Mucosa of rectum (tissue), 2 donors: ENCODE data around the gene CSMD2.

Experiments
- H3K27ac ChIP-seq, 2 donors: one replicate each; pipeline ENCODE4 v1.7.0; 2013; ENCODE audit warnings: inconsistent platforms in 2 of 2, low read depth in 2 of 2, low read length in 2 of 2
- H3K27me3 ChIP-seq, 2 donors: one replicate each; pipeline ENCODE4 v1.7.0; 2013; ENCODE audit warnings: low read length in 2 of 2; ENCODE audit not compliant: control insufficient read depth in 2 of 2, insufficient read depth in 2 of 2
- H3K36me3 ChIP-seq, 2 donors: one replicate each; pipeline ENCODE4 v1.7.0; 2013; ENCODE audit warnings: low read length in 2 of 2; ENCODE audit not compliant: control insufficient read depth in 2 of 2, insufficient read depth in 2 of 2
- H3K4me1 ChIP-seq, 2 donors: one replicate each; pipeline ENCODE4 v1.7.0; 2013; ENCODE audit warnings: low read length in 2 of 2, mild to moderate bottlenecking in 1 of 2; ENCODE audit not compliant: control insufficient read depth in 2 of 2, insufficient read depth in 2 of 2
- H3K4me3 ChIP-seq, 2 donors: one replicate each; pipeline ENCODE4 v1.7.0; 2013; ENCODE audit warnings: low read length in 2 of 2
- H3K9ac ChIP-seq, 2 donors: one replicate each; pipeline ENCODE4 v1.7.0; 2013; ENCODE audit warnings: low read length in 2 of 2, low read depth in 1 of 2, mild to moderate bottlenecking in 1 of 2
- H3K9me3 ChIP-seq, 2 donors: one replicate each; pipeline ENCODE4 v1.7.0; 2013; ENCODE audit warnings: low read length in 2 of 2; ENCODE audit not compliant: control insufficient read depth in 2 of 2
- donor health status: healthy.
- donor health status: Normal muscosa, but diverticular disease.

CSMD2 gene

DNA sequence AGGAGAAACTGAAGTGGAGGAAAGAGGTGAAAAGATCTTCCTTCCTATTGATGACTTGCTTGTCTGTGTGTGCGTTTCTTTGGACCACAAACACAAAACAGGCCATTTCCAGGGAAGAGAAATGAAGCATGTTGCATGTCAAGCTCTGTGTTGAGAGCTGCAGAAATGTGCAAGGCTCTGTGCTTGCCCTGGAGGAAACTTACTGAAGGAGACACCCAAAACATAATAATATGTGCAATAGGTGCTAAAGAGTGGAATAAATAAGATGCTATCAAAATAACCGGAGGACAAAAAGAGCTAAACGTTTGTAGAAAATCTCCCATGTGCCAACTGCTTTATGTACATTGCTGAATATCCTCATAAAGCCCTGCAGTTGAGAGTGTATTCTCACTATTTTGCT is 496.3 kb downstream of the CSMD2 start:
- Histone ChIP-seq H3K27ac (no peak overlapping the region), H3K9me3 (no peaks in the 10 kb centered on the region), H3K9ac (no peak overlapping the region), H3K4me3 (no peak overlapping the region), H3K4me1 (no peaks in the 10 kb centered on the region), H3K27me3 (no peaks in the 10 kb centered on the region), H3K36me3 (no peaks in the 10 kb centered on the region)

DNA sequence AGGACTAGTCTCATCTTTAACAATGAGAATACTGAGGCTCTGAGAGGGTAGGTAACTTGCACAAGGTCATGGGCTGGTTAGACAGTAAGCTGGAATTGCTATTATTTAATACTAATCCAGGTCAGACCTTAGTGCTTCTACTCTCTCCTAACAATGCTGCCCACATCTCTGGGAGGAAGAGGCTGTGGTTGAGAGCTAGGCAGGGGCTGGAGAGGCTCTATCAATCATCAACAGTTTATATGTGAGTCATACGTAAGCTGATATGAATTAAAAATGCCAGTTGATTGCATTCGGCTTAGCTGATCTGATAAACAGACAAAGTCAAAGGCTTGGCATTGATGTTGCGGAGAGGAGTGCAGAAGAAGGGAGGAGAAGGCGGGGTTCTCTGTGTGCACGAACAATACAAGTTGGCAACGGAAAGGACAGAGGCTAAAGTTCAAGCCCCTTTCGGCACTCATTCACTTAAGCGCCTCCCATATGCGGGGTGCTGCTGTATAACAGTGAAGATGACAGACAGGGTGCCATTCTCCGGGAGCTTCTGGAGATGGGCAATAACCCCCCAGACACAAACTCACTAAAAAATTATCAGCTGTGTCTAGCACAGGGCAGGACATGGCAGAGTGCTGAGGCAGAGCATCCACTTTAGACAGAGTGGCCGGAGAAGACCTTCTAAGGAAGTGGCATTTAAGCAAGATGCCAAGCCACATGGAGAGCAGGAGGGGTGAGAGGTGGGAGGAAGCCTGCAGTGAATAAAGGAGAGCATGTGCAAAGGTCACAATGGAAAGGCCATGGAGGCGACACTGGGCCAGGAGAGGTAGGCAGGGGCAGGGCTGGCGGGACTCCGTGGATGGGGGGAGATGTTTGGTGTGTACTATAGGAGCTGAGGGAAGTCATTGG is 497.4 kb downstream of the CSMD2 start:
- H3K27me3 ChIP-seq, result no peaks in the 10 kb centered on the region
- no peak overlapping the region for H3K9ac ChIP-seq
- no peaks in the 10 kb centered on the region for H3K9me3 ChIP-seq
- no peaks in the 10 kb centered on the region for H3K36me3 ChIP-seq
- H3K4me3 ChIP-seq, result no peak overlapping the region
- no peaks in the 10 kb centered on the region for H3K4me1 ChIP-seq
- H3K27ac ChIP-seq, result no peak overlapping the region

DNA sequence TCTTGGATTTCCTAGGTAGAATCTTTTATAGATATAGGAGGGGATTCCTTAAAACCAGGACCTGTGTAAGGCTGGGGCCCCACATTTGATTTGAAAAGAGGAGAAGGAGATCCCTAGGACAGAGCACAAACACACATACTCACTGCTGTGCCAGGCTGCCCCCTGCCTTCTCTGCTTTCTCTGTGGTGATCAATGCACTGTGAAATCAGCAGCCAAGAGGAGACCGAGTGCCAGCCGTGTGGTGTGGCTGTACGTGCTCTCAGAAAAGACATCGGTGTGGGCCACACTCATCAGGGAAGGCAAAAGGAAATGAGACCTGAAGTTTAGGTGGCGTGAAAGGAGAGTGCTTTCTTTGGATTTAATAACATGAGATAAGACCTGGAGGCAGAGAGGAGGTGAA is 498.4 kb downstream of the CSMD2 start:
- Histone ChIP-seq H3K36me3 (no peaks in the 10 kb centered on the region), H3K4me1 (no peaks in the 10 kb centered on the region), H3K4me3 (no peak overlapping the region), H3K27me3 (no peaks in the 10 kb centered on the region), H3K27ac (no peak overlapping the region), H3K9me3 (no peaks in the 10 kb centered on the region), H3K9ac (no peak overlapping the region)

DNA sequence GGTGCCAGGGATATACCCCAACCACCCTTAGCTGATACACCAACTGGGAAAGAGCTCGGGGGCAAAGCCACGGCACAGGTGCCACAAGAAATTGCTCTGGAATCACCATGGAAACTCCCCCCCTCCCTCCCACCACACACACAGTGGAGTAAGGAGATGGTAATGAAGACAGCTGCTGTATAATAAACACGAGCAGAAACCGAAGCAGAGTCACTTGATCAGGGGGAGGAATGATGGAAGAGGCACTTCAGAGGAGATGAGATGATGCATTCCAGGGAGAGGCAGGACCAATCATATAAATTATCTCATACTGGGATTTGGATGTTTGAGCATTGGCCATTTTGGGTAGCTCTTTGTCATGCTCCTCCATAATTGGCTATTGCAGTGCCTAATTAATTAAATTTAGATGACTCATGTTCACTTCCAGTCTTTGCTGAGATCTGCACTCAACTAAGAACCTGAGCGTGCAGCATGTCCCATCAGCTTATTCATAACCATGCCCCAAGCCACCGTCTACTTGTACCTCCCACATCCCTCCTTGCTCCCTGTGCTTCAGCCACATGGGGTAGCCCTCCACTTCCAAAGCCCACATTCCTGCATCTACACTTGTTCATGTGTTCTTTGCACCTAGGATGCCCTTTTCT is 503.1 kb downstream of the CSMD2 start:
- Histone ChIP-seq H3K27ac (no peak overlapping the region), H3K4me3 (no peak overlapping the region), H3K36me3 (no peaks in the 10 kb centered on the region), H3K9ac (no peak overlapping the region), H3K4me1 (no peaks in the 10 kb centered on the region), H3K9me3 (no peaks in the 10 kb centered on the region), H3K27me3 (no peaks in the 10 kb centered on the region)

DNA sequence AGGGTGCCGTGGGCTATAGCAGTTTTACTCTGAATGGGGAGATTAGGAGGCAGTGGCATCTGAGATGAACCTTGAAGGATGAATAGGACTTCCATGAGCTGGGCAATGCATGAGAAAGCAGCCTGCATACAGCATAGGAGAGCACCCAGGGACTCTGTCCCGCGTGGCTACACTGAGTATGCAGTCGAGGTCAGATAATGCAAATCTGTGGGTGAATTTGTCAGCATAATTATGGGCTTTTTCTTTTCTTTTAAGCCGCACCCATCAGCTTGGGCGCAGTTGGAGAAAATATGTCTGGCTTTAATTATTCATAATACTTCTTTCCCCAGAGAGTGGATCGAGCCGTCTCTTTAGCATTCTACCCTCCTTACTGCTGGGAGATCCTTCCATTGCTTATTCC is 504.1 kb downstream of the CSMD2 start:
- no peak overlapping the region for H3K9ac ChIP-seq
- no peaks in the 10 kb centered on the region for H3K4me1 ChIP-seq
- H3K36me3 ChIP-seq, result no peaks in the 10 kb centered on the region
- H3K27ac ChIP-seq, result no peak overlapping the region
- H3K9me3 ChIP-seq, result no peaks in the 10 kb centered on the region
- no peaks in the 10 kb centered on the region for H3K27me3 ChIP-seq
- no peak overlapping the region for H3K4me3 ChIP-seq

DNA sequence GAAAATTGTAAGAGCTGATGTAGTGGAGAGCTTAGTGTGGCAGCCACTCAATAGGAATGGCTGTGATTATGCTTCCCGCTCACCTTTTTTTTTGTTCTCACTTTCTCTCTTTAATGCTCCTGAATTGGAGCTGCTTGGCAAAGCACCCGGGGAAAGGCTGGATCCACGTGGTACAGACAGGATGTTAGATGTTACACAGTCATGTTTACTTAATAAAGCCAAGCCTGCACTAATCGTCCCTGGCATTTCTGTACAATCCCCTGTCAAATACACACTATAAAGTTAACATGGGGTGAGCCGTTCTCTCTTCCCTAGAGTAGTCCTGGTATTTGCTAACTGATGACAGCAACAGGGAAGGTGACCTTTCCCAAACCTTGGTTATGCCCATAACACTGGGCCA is 504.8 kb downstream of the CSMD2 start:
- Histone ChIP-seq H3K27ac (no peak overlapping the region), H3K9me3 (no peaks in the 10 kb centered on the region), H3K4me3 (no peak overlapping the region), H3K36me3 (no peaks in the 10 kb centered on the region), H3K4me1 (no peaks in the 10 kb centered on the region), H3K9ac (no peak overlapping the region), H3K27me3 (no peaks in the 10 kb centered on the region)

DNA sequence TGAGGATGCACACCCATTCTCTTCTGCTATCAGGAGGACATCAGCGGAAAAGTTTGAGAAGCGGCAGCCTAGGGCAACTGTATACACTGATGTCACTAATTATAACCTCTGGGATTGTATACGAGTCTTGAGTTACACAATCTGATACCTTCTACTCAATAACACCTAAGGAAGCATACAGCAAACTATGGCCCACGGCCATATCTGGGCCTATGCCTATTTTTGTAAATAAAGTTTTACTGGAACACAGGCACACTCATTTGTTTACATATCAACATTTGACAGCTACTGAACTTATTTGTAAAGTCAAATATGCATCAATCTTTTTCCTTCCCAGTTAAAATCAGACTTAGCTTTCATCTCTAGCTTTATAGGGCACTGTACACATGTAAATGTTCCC is 505.4 kb downstream of the CSMD2 start:
- Histone ChIP-seq H3K9ac (no peak overlapping the region), H3K36me3 (no peaks in the 10 kb centered on the region), H3K4me3 (no peak overlapping the region), H3K27me3 (no peaks in the 10 kb centered on the region), H3K9me3 (no peaks in the 10 kb centered on the region), H3K27ac (no peak overlapping the region), H3K4me1 (no peaks in the 10 kb centered on the region)

DNA sequence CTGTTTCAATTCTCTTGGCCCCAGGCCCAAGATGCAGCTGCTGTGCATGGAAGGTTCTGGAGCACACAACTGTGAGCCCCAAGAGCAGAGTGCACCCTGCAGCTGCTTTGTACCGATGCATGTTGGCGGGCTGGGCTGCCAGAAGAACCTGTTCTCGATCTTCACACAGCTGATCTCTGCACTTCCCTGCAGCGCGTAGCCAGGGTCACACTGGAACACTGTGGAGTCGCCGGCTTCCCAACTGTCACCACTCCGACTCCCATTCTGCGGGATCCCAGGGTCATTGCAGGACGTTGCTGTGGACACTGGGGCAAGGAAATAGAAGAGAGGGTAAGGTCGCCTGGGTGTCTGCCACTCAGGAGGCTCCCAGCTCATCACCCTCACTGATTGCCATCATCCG is 507.2 kb downstream of the CSMD2 start:
- Histone ChIP-seq H3K36me3 (no peaks in the 10 kb centered on the region), H3K9ac (no peak overlapping the region), H3K4me1 (no peaks in the 10 kb centered on the region), H3K27ac (no peak overlapping the region), H3K9me3 (no peaks in the 10 kb centered on the region), H3K4me3 (no peak overlapping the region), H3K27me3 (no peaks in the 10 kb centered on the region)

DNA sequence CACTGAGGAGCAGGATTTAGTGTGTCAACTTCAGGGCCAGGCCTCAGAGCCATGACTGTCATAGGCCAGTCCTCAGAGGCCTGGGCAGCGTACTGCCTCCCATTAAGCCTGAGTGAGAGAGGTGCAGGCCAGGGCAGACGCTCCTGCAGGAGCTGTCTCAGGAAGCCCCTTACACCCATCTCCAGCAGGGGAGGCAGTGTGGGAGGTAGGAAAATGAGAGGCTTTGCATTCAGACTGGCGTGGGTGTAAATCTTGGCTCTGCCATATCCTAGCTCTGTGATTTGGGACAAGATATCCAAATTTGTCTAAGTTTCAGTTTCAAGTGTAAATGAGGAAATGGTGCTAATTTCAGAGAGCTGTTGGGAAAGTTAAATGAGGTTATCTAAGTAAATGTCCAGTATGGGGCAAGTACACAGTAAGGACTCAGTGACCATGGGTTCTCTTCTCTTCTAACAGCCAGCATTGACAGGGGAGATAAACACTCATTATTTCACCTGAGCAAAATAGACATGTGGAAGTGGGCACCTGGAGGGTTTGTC is 508.5 kb downstream of the CSMD2 start:
- no peaks in the 10 kb centered on the region for H3K4me1 ChIP-seq
- no peaks in the 10 kb centered on the region for H3K27me3 ChIP-seq
- H3K9me3 ChIP-seq, result no peaks in the 10 kb centered on the region
- no peak overlapping the region for H3K4me3 ChIP-seq
- H3K36me3 ChIP-seq, result no peaks in the 10 kb centered on the region
- no peak overlapping the region for H3K9ac ChIP-seq
- no peak overlapping the region for H3K27ac ChIP-seq

DNA sequence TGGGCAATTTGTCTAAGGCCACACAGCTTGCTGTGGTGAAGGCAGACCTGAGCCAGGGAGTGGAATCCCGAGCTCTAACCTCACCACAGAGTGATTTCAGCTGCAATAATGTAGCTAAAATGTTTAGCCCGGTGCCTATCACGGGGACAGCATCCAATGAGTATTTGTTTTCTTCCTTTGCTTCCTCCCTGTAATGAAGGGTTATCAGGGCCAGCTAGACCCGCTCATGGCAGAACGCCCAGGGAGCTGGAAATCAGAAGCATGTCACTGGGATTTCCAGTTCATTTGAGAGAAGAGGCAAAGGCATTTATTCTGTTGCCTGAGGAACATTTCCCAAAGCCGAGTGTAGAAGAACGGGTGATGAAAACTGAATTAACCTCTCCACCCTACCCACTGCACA is 509.5 kb downstream of the CSMD2 start:
- Histone ChIP-seq H3K4me1 (no peaks in the 10 kb centered on the region), H3K9me3 (no peaks in the 10 kb centered on the region), H3K9ac (no peak overlapping the region), H3K36me3 (no peaks in the 10 kb centered on the region), H3K27ac (no peak overlapping the region), H3K27me3 (no peaks in the 10 kb centered on the region), H3K4me3 (no peak overlapping the region)
